NB4 (cell line): ENCODE data around the gene EXOC4.

Experiments
- DNase-seq: peaks from one replicate; pipeline ENCODE4 v3.0.0; 2010; ENCODE audit warnings: low read depth
- H3K4me3 ChIP-seq: one replicate; pipeline ENCODE4 v1.5.1; 2011; ENCODE audit warnings: mild to moderate bottlenecking, low read depth, low read length, moderate library complexity
- MYC ChIP-seq: IDR thresholded peaks from 2 replicates; pipeline ENCODE4 v1.6.1; 2011; ENCODE audit warnings: low read depth, low read length
- POLR2A ChIP-seq: IDR thresholded peaks from 2 replicates; pipeline ENCODE4 v1.6.1; 2011; ENCODE audit warnings: mild to moderate bottlenecking; ENCODE audit not compliant: insufficient read length; ENCODE audit errors: extremely low read depth
- TF ChIP-seq, protein P1 (sequence below): IDR thresholded peaks from one replicate; pipeline ENCODE4 v1.5.1; 2012; ENCODE audit warnings: low read depth, low read length
- TF ChIP-seq, protein P2 (sequence below): IDR thresholded peaks from 2 replicates; pipeline ENCODE4 v1.6.1; 2011; ENCODE audit warnings: low read depth, low read length

EXOC4 gene

DNA sequence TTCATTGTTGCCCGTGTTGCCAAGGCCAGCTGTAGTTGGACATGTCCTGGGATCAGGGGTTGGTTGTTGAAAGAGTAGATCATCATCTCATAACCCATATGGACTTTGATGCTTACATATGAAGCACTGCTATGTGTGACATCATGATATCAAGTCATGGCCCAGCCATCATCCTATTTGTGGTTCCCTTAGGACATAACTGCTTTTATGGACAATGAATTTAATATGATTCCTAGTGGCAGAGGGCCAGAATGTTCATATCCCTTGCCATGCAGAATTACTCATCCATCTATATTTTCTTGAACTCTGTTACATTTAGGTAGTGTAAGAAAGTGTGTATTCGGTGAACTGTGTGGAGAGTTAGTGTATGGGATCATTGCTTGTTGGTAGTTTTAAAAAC lies 530.4 kb downstream of the EXOC4 start:
- TF ChIP-seq, protein P1, sequence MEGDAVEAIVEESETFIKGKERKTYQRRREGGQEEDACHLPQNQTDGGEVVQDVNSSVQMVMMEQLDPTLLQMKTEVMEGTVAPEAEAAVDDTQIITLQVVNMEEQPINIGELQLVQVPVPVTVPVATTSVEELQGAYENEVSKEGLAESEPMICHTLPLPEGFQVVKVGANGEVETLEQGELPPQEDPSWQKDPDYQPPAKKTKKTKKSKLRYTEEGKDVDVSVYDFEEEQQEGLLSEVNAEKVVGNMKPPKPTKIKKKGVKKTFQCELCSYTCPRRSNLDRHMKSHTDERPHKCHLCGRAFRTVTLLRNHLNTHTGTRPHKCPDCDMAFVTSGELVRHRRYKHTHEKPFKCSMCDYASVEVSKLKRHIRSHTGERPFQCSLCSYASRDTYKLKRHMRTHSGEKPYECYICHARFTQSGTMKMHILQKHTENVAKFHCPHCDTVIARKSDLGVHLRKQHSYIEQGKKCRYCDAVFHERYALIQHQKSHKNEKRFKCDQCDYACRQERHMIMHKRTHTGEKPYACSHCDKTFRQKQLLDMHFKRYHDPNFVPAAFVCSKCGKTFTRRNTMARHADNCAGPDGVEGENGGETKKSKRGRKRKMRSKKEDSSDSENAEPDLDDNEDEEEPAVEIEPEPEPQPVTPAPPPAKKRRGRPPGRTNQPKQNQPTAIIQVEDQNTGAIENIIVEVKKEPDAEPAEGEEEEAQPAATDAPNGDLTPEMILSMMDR: no peak
- no peak for TF ChIP-seq MYC
- TF ChIP-seq, protein P2, sequence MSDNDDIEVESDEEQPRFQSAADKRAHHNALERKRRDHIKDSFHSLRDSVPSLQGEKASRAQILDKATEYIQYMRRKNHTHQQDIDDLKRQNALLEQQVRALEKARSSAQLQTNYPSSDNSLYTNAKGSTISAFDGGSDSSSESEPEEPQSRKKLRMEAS: no peak
- TF ChIP-seq POLR2A: no peak
- DNase-seq: no peak
- no peak overlapping the region for H3K4me3 ChIP-seq

DNA sequence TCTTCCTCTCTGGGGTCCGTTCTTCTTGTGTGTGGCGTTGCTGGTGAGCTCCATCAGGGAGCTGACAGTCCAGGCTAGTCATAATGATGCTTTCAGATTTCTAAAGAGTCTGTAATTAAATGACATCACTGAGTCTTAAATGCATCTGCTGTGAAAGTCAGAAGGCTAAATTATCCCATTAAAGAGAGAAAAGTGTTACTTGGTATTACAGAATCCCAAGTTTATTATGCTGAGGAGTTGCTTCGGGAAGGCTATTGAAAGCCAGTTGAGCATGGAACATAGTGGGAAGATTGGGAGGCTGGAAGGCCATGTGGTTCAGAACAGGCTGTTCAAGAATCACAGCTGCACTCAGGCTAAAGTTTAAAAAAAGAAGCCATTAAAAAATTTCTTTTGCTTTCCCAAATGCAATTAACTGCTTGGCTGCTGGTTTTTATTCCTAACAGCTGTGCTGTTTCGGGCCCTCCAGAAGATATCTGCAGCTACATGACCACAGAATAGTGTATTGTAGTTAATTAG lies 531.7 kb downstream of the EXOC4 start:
- TF ChIP-seq MYC: no peak
- no peak for TF ChIP-seq POLR2A
- TF ChIP-seq, protein P2: no peak
- TF ChIP-seq, protein P1: no peak
- DNase-seq: no peak
- H3K4me3 ChIP-seq: no peak overlapping the region

DNA sequence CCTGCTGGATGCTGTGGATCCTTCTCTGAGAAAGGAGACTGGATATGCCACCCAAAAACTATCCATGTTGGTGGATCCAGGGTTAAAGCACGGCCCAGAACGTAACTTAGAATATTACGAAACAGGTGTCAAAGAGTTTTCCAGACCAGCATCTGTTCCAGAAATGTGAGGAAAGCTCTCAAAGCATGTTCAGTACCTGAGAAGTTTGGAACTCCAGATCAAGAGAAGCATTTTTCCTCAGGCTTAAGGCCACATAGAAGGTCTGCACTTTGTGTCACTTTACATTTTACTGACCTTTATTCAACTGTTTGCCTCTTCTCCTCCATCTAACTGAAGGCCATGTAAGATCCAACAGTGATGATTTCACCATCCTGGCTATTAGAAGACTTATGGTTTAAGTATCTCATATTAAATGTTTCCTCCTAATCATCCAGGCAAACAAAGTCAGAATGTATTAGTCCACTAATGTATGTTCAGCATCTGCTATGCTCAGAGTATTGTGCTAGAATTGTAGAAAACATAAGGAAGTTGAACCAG lies 533.6 kb downstream of the EXOC4 start:
- H3K4me3 ChIP-seq: no peak overlapping the region
- no peak for DNase-seq
- TF ChIP-seq, protein P1: no peak
- TF ChIP-seq MYC: no peak
- TF ChIP-seq, protein P2: no peak
- no peak for TF ChIP-seq POLR2A

DNA sequence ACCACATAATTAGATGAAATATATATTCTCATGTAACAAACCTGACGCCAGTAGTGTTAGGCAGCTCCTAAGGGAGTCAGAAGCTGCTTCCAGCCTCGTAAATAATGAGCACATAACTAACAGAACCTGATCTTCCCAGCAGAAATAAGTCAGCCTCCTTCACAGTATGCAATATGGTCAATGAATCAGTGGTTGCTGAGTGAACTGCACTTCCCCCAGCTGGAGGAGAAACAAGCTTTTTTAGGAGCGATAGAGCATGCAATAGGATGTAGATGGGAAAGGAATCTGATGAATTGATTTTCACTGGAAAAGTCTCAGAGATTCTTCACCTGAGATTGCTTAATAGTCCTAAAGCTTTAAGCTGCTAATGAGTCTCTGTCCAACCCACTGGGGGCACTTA lies 537.1 kb downstream of the EXOC4 start:
- TF ChIP-seq, protein P2: no peak
- TF ChIP-seq POLR2A (no peak), MYC (no peak)
- TF ChIP-seq, protein P1: no peak
- H3K4me3 ChIP-seq: no peak overlapping the region
- DNase-seq: no peak

DNA sequence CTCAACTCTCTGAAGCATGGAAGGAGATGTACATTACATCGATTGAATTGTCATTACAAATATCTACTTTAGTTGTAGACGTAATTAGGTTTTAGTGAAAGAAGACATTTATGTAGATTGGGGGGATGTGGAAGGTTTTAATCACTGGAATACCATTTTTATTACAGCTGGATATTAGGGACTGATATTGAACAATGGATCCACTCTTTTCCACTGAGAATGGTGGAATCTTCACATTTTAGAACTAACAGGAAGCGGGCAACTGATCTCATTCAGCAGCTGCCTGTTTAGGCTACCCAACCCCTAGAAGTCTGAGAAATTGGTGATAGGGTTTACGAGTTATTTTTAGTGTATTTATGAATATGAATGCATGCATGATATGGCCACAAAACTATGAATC lies 538.0 kb downstream of the EXOC4 start:
- TF ChIP-seq POLR2A (no peak), MYC (no peak)
- TF ChIP-seq, protein P2: no peak
- TF ChIP-seq, protein P1: no peak
- no peak for DNase-seq
- no peak overlapping the region for H3K4me3 ChIP-seq
